ENCODE measurements around the gene FKBP1A. TPM values are rescaled to one million over a fixed set of nuclear protein-coding genes. Genes with fewer than 3 reads are reported as not detected.
A peak's percentile ranks its signal among the peaks of the same experiment; 100 is the strongest.

Gene FKBP1A
- total and polyA plus RNA-seq, 10 of the 15 experiments (the other 5 are each of a cell fraction or from before 2014, with no cell fraction given): 103 to 687 (median 254) TPM

DNA sequence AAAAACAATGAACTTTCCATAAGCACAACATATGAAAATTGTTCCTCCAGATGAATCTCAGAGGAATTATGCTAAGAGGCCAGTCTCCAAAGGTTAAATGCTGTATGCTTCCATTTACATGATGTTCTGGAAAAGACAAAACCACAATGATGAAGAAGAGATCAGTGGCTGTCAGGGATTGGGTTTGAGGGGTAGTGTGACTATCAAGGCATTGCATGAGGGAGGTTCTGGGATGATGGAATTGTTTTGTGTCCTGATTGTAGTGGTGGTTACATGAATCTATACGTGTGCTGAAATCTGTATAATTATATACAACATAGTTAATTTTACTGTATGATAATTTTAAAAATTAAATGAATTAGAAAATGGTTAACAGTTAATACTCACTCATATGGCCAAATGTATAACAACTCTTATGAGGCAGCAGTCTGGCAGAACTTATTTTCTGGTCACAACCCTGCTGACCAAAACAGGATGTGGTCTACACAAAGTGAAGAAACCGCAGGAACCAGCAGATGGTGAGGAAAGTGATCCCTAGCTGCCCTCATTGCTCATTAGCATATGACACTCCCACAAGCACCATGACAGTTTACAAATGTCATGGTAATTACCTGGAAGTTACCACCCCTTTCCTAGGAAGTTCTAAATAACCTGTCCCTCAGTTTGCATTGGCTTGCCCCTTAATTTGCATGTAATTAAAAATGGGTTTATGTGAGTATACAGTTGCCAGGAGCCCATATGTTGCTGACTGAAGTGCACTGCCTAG is 41.9 kb upstream of the FKBP1A start (continued):
- TF ChIP-seq, protein P1, sequence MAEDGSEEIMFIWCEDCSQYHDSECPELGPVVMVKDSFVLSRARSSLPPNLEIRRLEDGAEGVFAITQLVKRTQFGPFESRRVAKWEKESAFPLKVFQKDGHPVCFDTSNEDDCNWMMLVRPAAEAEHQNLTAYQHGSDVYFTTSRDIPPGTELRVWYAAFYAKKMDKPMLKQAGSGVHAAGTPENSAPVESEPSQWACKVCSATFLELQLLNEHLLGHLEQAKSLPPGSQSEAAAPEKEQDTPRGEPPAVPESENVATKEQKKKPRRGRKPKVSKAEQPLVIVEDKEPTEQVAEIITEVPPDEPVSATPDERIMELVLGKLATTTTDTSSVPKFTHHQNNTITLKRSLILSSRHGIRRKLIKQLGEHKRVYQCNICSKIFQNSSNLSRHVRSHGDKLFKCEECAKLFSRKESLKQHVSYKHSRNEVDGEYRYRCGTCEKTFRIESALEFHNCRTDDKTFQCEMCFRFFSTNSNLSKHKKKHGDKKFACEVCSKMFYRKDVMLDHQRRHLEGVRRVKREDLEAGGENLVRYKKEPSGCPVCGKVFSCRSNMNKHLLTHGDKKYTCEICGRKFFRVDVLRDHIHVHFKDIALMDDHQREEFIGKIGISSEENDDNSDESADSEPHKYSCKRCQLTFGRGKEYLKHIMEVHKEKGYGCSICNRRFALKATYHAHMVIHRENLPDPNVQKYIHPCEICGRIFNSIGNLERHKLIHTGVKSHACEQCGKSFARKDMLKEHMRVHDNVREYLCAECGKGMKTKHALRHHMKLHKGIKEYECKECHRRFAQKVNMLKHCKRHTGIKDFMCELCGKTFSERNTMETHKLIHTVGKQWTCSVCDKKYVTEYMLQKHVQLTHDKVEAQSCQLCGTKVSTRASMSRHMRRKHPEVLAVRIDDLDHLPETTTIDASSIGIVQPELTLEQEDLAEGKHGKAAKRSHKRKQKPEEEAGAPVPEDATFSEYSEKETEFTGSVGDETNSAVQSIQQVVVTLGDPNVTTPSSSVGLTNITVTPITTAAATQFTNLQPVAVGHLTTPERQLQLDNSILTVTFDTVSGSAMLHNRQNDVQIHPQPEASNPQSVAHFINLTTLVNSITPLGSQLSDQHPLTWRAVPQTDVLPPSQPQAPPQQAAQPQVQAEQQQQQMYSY (CRISPR knock-in tag; IDR thresholded peaks at IDR 0.05): no peak
- TF ChIP-seq EED (IDR thresholded peaks at IDR 0.05; ENCODE audit: low read depth): peak; percentile 62
- TF ChIP-seq BCL11A (IDR thresholded peaks at IDR 0.05; ENCODE audit: low read depth, low read length): 0 out of 2 replicates have a peak, but pooled peaks have one; percentile 16
- TF ChIP-seq ZZZ3 (IDR thresholded peaks at IDR 0.05; ENCODE audit: control insufficient read depth, insufficient read length, low read depth): no peak
- TF ChIP-seq, protein P2, sequence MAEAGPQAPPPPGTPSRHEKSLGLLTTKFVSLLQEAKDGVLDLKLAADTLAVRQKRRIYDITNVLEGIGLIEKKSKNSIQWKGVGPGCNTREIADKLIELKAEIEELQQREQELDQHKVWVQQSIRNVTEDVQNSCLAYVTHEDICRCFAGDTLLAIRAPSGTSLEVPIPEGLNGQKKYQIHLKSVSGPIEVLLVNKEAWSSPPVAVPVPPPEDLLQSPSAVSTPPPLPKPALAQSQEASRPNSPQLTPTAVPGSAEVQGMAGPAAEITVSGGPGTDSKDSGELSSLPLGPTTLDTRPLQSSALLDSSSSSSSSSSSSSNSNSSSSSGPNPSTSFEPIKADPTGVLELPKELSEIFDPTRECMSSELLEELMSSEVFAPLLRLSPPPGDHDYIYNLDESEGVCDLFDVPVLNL (IDR thresholded peaks at IDR 0.05; ENCODE audit: low read depth, low read length): no peak
- no peak for TF ChIP-seq POLR2AphosphoS5 (IDR thresholded peaks at IDR 0.05; ENCODE audit: low read length)
- no peak for TF ChIP-seq NFYA (IDR thresholded peaks at IDR 0.05; ENCODE audit: borderline replicate concordance, low read depth, low read length)
- no peak for TF ChIP-seq TBL1XR1 (IDR thresholded peaks at IDR 0.05; ENCODE audit: low read depth, low read length)
- no peak for TF ChIP-seq CREB1 (IDR thresholded peaks at IDR 0.05; ENCODE audit: low read depth)
- no peak for TF ChIP-seq KLF5 (IDR thresholded peaks at IDR 0.05; ENCODE audit: partially characterized antibody)
- no peak for TF ChIP-seq YBX1 (IDR thresholded peaks at IDR 0.05)
- TF ChIP-seq MYB (IDR thresholded peaks at IDR 0.05; ENCODE audit: borderline replicate concordance, low read depth, low read length): no peak
- TF ChIP-seq BHLHE40 (IDR thresholded peaks at IDR 0.05; ENCODE audit: borderline replicate concordance in 1 of 2, low read depth in 2 of 2, low read length in 1 of 2): peak; percentile 57 to 72; a peak in 3 of 4 replicates
- TF ChIP-seq, protein P3, sequence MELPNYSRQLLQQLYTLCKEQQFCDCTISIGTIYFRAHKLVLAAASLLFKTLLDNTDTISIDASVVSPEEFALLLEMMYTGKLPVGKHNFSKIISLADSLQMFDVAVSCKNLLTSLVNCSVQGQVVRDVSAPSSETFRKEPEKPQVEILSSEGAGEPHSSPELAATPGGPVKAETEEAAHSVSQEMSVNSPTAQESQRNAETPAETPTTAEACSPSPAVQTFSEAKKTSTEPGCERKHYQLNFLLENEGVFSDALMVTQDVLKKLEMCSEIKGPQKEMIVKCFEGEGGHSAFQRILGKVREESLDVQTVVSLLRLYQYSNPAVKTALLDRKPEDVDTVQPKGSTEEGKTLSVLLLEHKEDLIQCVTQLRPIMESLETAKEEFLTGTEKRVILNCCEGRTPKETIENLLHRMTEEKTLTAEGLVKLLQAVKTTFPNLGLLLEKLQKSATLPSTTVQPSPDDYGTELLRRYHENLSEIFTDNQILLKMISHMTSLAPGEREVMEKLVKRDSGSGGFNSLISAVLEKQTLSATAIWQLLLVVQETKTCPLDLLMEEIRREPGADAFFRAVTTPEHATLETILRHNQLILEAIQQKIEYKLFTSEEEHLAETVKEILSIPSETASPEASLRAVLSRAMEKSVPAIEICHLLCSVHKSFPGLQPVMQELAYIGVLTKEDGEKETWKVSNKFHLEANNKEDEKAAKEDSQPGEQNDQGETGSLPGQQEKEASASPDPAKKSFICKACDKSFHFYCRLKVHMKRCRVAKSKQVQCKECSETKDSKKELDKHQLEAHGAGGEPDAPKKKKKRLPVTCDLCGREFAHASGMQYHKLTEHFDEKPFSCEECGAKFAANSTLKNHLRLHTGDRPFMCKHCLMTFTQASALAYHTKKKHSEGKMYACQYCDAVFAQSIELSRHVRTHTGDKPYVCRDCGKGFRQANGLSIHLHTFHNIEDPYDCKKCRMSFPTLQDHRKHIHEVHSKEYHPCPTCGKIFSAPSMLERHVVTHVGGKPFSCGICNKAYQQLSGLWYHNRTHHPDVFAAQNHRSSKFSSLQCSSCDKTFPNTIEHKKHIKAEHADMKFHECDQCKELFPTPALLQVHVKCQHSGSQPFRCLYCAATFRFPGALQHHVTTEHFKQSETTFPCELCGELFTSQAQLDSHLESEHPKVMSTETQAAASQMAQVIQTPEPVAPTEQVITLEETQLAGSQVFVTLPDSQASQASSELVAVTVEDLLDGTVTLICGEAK (IDR thresholded peaks at IDR 0.05; ENCODE audit: borderline replicate concordance): peak; percentile 47; the same call in 1 of the 2 replicates
- TF ChIP-seq MTA2 (IDR thresholded peaks at IDR 0.05; ENCODE audit: low read depth): peak; percentile 83
- TF ChIP-seq, protein P4, sequence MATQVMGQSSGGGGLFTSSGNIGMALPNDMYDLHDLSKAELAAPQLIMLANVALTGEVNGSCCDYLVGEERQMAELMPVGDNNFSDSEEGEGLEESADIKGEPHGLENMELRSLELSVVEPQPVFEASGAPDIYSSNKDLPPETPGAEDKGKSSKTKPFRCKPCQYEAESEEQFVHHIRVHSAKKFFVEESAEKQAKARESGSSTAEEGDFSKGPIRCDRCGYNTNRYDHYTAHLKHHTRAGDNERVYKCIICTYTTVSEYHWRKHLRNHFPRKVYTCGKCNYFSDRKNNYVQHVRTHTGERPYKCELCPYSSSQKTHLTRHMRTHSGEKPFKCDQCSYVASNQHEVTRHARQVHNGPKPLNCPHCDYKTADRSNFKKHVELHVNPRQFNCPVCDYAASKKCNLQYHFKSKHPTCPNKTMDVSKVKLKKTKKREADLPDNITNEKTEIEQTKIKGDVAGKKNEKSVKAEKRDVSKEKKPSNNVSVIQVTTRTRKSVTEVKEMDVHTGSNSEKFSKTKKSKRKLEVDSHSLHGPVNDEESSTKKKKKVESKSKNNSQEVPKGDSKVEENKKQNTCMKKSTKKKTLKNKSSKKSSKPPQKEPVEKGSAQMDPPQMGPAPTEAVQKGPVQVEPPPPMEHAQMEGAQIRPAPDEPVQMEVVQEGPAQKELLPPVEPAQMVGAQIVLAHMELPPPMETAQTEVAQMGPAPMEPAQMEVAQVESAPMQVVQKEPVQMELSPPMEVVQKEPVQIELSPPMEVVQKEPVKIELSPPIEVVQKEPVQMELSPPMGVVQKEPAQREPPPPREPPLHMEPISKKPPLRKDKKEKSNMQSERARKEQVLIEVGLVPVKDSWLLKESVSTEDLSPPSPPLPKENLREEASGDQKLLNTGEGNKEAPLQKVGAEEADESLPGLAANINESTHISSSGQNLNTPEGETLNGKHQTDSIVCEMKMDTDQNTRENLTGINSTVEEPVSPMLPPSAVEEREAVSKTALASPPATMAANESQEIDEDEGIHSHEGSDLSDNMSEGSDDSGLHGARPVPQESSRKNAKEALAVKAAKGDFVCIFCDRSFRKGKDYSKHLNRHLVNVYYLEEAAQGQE (IDR thresholded peaks at IDR 0.05; ENCODE audit: low read depth, low read length): no peak
- peak; percentile 88 for TF ChIP-seq NR2F1 (conservative IDR thresholded peaks at IDR 0.05)

Measured in GM12878 (cell line).